GM12892 (cell line): ENCODE results near the gene KRT79.

Experiments used
- POLR2A ChIP-seq: IDR thresholded peaks from 2 replicates; pipeline ENCODE4 v1.6.1; 2011; ENCODE audit warnings: low read depth, low read length, control low read depth
- TAF1 ChIP-seq: IDR thresholded peaks from 2 replicates; pipeline ENCODE4 v1.6.1; 2011; ENCODE audit warnings: low read depth, mild to moderate bottlenecking, control low read depth, low read length, borderline replicate concordance

DNA sequence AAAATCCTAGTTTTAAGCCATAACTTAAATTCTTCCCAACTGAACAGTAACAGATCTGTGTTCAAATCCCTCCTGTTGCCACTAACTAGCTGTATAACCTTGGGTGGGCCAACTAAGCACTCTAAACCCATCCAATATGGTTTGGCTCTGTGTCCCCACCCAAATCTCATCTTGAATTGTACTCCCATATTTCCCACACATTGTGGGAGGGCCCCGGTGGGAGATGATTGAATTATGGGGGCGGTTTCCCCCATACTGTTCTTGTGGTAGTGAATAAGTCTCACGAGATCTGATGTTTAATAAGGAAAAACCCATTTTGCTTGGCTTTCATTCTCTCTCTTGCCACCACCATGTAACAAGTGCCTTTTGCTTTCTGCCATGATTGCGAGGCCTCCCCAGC, 18.9 kb downstream of the KRT79 start:
- TF ChIP-seq TAF1 (no peak), POLR2A (no peak)
